Prostate gland (tissue), 2 donors: ENCODE results near the gene NAALADL2.

Source experiments
- POLR2AphosphoS5 ChIP-seq: sonication (generic); formaldehyde crosslinking; IDR thresholded peaks from one replicate; pipeline ENCODE4 v1.6.1; 2017; ENCODE audit warnings: antibody characterized with exemption
- TF ChIP-seq, protein P1 (sequence below), 4 experiments: fragments of 200-600 bp in 2 of 4; fragments of 450-650 bp in 2 of 4; sonication (generic) in 2 of 4; IDR thresholded peaks; 1 replicate in 3 of 4; 2 replicates in 1 of 4; pipeline ENCODE4 v1.5.1; 2016 to 2019; ENCODE audit warnings: antibody characterized with exemption in 4 of 4, mild to moderate bottlenecking in 2 of 4, moderate library complexity in 2 of 4

DNA sequence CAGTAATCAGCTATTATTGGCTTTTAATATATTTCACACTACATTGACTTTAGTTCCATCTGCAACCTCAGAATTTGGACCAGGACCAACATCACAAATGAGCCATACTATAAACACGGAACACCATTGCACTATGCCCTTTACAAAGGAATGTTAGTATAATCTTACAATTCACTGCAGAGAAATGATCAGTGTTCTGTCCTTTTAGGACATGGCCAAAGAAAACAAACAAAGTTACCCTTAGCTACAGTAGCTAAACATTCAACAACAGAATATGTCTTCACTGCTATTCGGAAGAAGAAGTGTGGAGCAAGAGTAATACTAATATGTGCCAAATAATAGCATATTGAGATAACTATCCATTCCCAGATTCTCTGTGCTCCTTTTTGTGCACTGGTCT is 90.4 kb downstream of the NAALADL2 start:
- TF ChIP-seq, protein P1, sequence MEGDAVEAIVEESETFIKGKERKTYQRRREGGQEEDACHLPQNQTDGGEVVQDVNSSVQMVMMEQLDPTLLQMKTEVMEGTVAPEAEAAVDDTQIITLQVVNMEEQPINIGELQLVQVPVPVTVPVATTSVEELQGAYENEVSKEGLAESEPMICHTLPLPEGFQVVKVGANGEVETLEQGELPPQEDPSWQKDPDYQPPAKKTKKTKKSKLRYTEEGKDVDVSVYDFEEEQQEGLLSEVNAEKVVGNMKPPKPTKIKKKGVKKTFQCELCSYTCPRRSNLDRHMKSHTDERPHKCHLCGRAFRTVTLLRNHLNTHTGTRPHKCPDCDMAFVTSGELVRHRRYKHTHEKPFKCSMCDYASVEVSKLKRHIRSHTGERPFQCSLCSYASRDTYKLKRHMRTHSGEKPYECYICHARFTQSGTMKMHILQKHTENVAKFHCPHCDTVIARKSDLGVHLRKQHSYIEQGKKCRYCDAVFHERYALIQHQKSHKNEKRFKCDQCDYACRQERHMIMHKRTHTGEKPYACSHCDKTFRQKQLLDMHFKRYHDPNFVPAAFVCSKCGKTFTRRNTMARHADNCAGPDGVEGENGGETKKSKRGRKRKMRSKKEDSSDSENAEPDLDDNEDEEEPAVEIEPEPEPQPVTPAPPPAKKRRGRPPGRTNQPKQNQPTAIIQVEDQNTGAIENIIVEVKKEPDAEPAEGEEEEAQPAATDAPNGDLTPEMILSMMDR (IDR thresholded peaks at IDR 0.05), result no peak
- TF ChIP-seq POLR2AphosphoS5, result no peak
